CD4-positive, alpha-beta T cell (primary cell): Measurements from ENCODE around the gene ITPKB. TPM values are rescaled to one million over a fixed set of nuclear protein-coding genes. Genes with fewer than 3 reads are reported as not detected.
A peak's percentile ranks its signal among the peaks of the same experiment; 100 is the strongest.

Experiments
- ATAC-seq: fragments of 200-7000 bp; cut with Tn5 transposase; one replicate; pipeline ENCODE4 v1.10.0; 2022; ENCODE audit warnings: mild to moderate bottlenecking; ENCODE audit not compliant: poor library complexity
- CTCF ChIA-PET: fragments of 350-600 bp; sonication (Branson Sonifier 250); formaldehyde crosslinking; loops from one replicate; lab custom pipeline; 2021; ENCODE audit warnings: antibody characterized with exemption, inconsistent platforms; lab: Charles Lee
- POLR2A ChIA-PET: fragments of 350-600 bp; sonication (Branson Sonifier 250); formaldehyde crosslinking; loops from one replicate; lab custom pipeline; 2021; ENCODE audit warnings: antibody characterized with exemption, inconsistent platforms; lab: Charles Lee
- DNase-seq, 14 experiments: peaks; one replicate each; pipeline ENCODE4 v3.0.0-alpha.2; 2013 to 2020; ENCODE audit warnings: mixed read lengths in 2 of 14
- H3K27ac ChIP-seq, 2 donors: one replicate each; pipeline versions ENCODE4 v1.5.1 to v1.7.0; 2013; ENCODE audit warnings: low read length in 2 of 2, low read depth in 1 of 2, mild to moderate bottlenecking in 1 of 2
- H3K27me3 ChIP-seq, 2 experiments: 1 replicate in 1 of 2; 2 replicates in 1 of 2; pipeline versions ENCODE4 v1.6.1 to v1.7.0; 2013; ENCODE audit warnings: low read length in 2 of 2, control low read depth in 1 of 2, mild to moderate bottlenecking in 1 of 2, moderate library complexity in 1 of 2; ENCODE audit not compliant: insufficient read depth in 2 of 2, control insufficient read depth in 1 of 2
- H3K36me3 ChIP-seq: one replicate; pipeline ENCODE4 v1.6.1; 2013; ENCODE audit warnings: low read length, control low read depth; ENCODE audit not compliant: insufficient read depth
- H3K4me1 ChIP-seq: one replicate; pipeline ENCODE4 v1.6.1; 2013; ENCODE audit warnings: low read length, control low read depth; ENCODE audit not compliant: insufficient read depth
- H3K4me3 ChIP-seq: one replicate; pipeline ENCODE4 v1.5.1; 2013; ENCODE audit warnings: mild to moderate bottlenecking, low read length, moderate library complexity
- H3K9me3 ChIP-seq, 2 experiments: 1 replicate in 1 of 2; 2 replicates in 1 of 2; pipeline versions ENCODE4 v1.6.1 to v1.7.0; 2013; ENCODE audit warnings: low read length in 2 of 2, mild to moderate bottlenecking in 2 of 2, control low read depth in 1 of 2, moderate library complexity in 1 of 2; ENCODE audit not compliant: control insufficient read depth in 1 of 2, insufficient read depth in 1 of 2
- H3K27ac Mint-ChIP-seq: one replicate; pipeline ENCODE4 v1.8.0; 2020; ENCODE audit warnings: mixed read lengths
- H3K27me3 Mint-ChIP-seq: one replicate; pipeline ENCODE4 v1.8.0; 2021; ENCODE audit warnings: mixed read lengths
- H3K36me3 Mint-ChIP-seq: one replicate; pipeline ENCODE4 v1.8.0; 2021; ENCODE audit warnings: low read depth, mixed read lengths
- H3K4me1 Mint-ChIP-seq: one replicate; pipeline ENCODE4 v1.8.0; 2021; ENCODE audit warnings: low read depth, mixed read lengths
- H3K4me3 Mint-ChIP-seq: one replicate; pipeline ENCODE4 v1.8.0; 2020; ENCODE audit warnings: mild to moderate bottlenecking, mixed read lengths
- H3K9me3 Mint-ChIP-seq: one replicate; pipeline ENCODE4 v1.8.0; 2020; ENCODE audit warnings: mixed read lengths
- intact Hi-C, 2 experiments: fragments of 100-400 bp; cut with DNase I in 1 of 2; cut with micrococcal nuclease in 1 of 2; formaldehyde crosslinking; loops; one replicate each; pipeline versions ENCODE4 v1.15.1 to v1.9.0; 2023 to 2025; cut with DNase I, micrococcal nuclease
- total RNA-seq, 174 experiments: library from RNA in 2 of 174; stranded (reverse) in 2 of 174; gene quantifications; one replicate each; pipeline ENCODE4 v1.2.3 and lab custom pipeline; 2021 to 2026
- TF ChIP-seq, protein P1 (sequence below): fragments of 200-600 bp; IDR thresholded peaks from one replicate; pipeline ENCODE4 v1.8.0; 2022; ENCODE audit warnings: antibody characterized with exemption, mild to moderate bottlenecking

The ITPKB gene
- total RNA-seq, 2 experiments from 2014 or later: 565 to 583 TPM

DNA sequence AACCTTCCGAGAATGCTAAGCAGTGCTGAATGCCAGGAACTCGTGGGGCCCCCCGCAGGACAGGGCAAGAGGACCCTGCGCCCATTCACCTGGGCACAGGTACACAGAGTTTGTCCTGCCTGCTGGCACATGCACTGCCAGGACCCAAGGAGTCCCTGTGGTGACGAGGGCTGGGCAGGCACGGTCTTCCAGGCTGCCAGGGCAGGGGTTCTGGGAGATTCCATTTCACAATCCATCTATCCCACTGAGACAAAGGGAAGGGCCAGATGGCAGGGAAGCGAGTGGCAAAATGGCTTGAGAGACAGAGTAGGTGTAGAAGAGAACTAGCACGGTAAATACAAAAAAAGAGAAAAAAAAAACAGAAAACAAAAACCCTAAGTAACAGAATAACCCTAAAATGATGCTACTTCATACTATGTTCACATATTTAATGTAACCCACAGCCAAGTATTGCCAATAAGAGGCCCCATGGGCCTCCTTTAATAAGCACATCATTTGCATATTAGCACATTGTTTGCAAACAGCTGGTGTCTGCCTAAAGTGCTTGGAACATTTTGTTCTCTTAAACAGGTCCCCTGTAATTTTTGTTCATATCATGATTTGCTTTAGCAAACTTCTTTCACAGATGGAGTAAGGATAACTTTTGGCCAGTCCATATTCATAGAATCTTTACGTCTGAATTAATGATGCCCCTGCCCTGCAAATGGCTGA lies 106.8 kb downstream of the ITPKB start:
- Mint-ChIP-seq H3K36me3 (peaks cover 82% of the 10 kb centered on the region), H3K9me3 (no peaks in the 10 kb centered on the region), H3K4me3 (no peak overlapping the region), H3K27ac (peak overlapping the region; percentile 87), H3K4me1 (peaks cover 59% of the 10 kb centered on the region), H3K27me3 (no peaks in the 10 kb centered on the region)
- no peak for ATAC-seq
- peaks cover 50% of the 10 kb centered on the region for H3K4me1 ChIP-seq
- CTCF ChIA-PET: interaction anchor here (1.5 to 4.3 kb wide), 3 partner anchors 30 to 196 kb away, joined by 4 to 19 read pairs (median 8); no protein-coding TSS in a partner anchor
- H3K27me3 ChIP-seq: no peaks in the 10 kb centered on the region
- peaks cover 60% of the 10 kb centered on the region for H3K36me3 ChIP-seq
- no peak overlapping the region for H3K4me3 ChIP-seq
- POLR2A ChIA-PET: interaction anchor here (0.9 to 3.9 kb wide), 2 partner anchors 30 to 106 kb away, joined by 4 to 15 read pairs; partner anchors contain the start of gene ITPKB
- peak in 1 of 14 experiments; percentile 29 for DNase-seq
- intact Hi-C loops: no loop called here
- no peaks in the 10 kb centered on the region for H3K9me3 ChIP-seq
- peak overlapping the region in 1 of 2 donors; percentile 52 for H3K27ac ChIP-seq
- TF ChIP-seq, protein P1, sequence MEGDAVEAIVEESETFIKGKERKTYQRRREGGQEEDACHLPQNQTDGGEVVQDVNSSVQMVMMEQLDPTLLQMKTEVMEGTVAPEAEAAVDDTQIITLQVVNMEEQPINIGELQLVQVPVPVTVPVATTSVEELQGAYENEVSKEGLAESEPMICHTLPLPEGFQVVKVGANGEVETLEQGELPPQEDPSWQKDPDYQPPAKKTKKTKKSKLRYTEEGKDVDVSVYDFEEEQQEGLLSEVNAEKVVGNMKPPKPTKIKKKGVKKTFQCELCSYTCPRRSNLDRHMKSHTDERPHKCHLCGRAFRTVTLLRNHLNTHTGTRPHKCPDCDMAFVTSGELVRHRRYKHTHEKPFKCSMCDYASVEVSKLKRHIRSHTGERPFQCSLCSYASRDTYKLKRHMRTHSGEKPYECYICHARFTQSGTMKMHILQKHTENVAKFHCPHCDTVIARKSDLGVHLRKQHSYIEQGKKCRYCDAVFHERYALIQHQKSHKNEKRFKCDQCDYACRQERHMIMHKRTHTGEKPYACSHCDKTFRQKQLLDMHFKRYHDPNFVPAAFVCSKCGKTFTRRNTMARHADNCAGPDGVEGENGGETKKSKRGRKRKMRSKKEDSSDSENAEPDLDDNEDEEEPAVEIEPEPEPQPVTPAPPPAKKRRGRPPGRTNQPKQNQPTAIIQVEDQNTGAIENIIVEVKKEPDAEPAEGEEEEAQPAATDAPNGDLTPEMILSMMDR: no peak

DNA sequence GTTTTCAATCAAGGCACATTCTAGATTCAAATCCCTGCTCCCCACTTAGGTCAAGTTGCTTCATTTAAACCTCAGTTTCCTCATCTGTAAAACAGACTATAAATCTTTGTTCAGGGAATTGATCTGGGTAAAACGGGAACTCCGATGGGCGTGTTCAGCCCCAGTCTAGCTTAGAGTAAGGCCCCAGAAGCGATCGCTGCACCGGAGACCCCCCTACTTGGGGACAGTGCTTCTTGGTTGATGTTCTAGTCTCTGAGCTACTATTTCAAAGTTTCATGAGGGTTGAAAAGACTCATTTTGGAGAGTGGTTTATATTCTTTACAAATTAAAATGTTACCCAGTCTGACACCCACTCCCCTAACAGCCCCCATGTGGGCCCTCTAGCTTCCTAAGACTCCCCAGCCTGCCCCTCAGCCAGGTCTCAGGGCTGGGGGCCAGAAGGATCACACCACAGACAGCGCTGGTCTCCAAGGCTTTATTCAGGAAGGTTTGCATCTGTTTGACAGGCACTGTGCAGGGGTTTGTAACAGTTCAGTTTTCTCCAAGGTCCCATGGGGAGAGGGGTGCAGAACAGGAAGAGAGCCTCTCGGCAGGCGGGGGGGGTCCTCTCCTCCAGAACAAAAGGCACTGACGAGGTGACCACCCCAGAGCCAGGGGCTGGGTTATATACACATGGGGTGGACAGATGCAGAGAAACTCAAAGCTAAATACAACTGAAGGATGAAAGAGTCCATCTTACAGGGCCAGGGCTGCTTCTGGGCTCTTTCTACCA lies 107.7 kb downstream of the ITPKB start:
- Mint-ChIP-seq H3K27me3 (no peaks in the 10 kb centered on the region), H3K4me3 (no peak overlapping the region), H3K9me3 (no peaks in the 10 kb centered on the region), H3K4me1 (peaks cover 57% of the 10 kb centered on the region), H3K36me3 (peaks cover 77% of the 10 kb centered on the region), H3K27ac (peak overlapping the region; percentile 49)
- Histone ChIP-seq H3K4me3 (no peak overlapping the region), H3K27ac (no peak overlapping the region), H3K4me1 (peaks cover 49% of the 10 kb centered on the region), H3K27me3 (no peaks in the 10 kb centered on the region), H3K9me3 (no peaks in the 10 kb centered on the region), H3K36me3 (peaks cover 51% of the 10 kb centered on the region)
- CTCF ChIA-PET: no interaction called here
- DNase-seq (peak in 1 of 14 experiments; percentile 14), ATAC-seq (no peak)
- intact Hi-C loops: no loop called here
- POLR2A ChIA-PET: interaction anchor here (1.2 kb wide), 1 partner anchor 197 kb away, joined by 3 read pairs; no protein-coding TSS in a partner anchor
- TF ChIP-seq, protein P1: no peak

DNA sequence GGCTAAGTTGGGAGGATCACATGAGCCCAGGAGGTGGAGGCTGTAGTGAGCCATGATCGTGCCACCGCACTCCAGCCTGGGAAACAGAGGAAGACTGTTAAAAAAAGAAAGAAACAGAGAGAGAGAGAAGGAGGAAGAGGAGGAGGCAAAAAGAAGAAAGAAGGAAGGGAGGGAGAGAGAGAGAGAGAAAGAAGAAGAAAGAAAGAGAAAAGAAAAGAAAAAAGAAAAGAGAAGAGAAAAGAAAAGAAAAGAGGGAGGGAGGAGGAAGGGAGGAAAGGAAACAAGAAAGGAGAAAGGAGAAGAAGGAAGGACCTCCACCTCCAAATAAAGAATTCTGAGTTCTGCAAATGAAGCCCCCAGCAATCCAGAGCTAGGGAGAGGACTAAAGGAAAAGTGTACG lies 108.5 kb downstream of the ITPKB start:
- ATAC-seq (no peak), DNase-seq (no peak)
- Histone ChIP-seq H3K9me3 (no peaks in the 10 kb centered on the region), H3K4me1 (peaks cover 48% of the 10 kb centered on the region), H3K36me3 (peaks cover 42% of the 10 kb centered on the region), H3K27ac (no peak overlapping the region), H3K4me3 (no peak overlapping the region), H3K27me3 (no peaks in the 10 kb centered on the region)
- TF ChIP-seq, protein P1: no peak
- peaks cover 55% of the 10 kb centered on the region for H3K4me1 Mint-ChIP-seq
- H3K4me3 Mint-ChIP-seq: no peak overlapping the region
- no peaks in the 10 kb centered on the region for H3K9me3 Mint-ChIP-seq
- peaks cover 72% of the 10 kb centered on the region for H3K36me3 Mint-ChIP-seq
- peak overlapping the region; percentile 49 for H3K27ac Mint-ChIP-seq
- CTCF ChIA-PET: no interaction called here
- no peaks in the 10 kb centered on the region for H3K27me3 Mint-ChIP-seq
- POLR2A ChIA-PET: interaction anchor here (1.2 kb wide), 1 partner anchor 198 kb away, joined by 3 read pairs; no protein-coding TSS in a partner anchor
- intact Hi-C loops: no loop called here
